Right atrium auricular region (tissue), 2 donors: ENCODE results near the gene FAM162A. TPM values are rescaled to one million over a fixed set of nuclear protein-coding genes. Genes with fewer than 3 reads are reported as not detected.
"Not testable (repeated sequence)": the region's sequence is repeated elsewhere in the genome, so short reads cannot be mapped to it uniquely, and the experiment has no call there.

Experiments used
- DNase-seq: peaks from one replicate; pipeline ENCODE4 v3.0.0-alpha.2; 2019; ENCODE audit warnings: low spot score
- H3K27ac ChIP-seq, 2 donors: fragments of 200-600 bp; sonication (generic); 1 replicate in 1 of 2; 2 replicates in 1 of 2; pipeline ENCODE4 v1.5.1; 2016 to 2019
- H3K27me3 ChIP-seq, 2 donors: fragments of 200-600 bp; sonication (generic); one replicate each; pipeline versions ENCODE4 v1.5.1 to v1.6.0; 2017 to 2019
- H3K36me3 ChIP-seq: fragments of 200-600 bp; sonication (generic); one replicate; pipeline ENCODE4 v1.5.1; 2016
- H3K4me1 ChIP-seq, 2 donors: fragments of 200-600 bp; sonication (generic); one replicate each; pipeline versions ENCODE4 v1.5.1 to v1.6.0; 2017 to 2019
- H3K4me3 ChIP-seq, 2 donors: fragments of 200-600 bp; sonication (generic); 1 replicate in 1 of 2; 2 replicates in 1 of 2; pipeline ENCODE4 v1.5.1; 2017 to 2019; ENCODE audit warnings: mild to moderate bottlenecking in 1 of 2, moderate library complexity in 1 of 2
- H3K9me3 ChIP-seq, 2 donors: fragments of 200-600 bp; sonication (generic); one replicate each; pipeline ENCODE4 v1.5.1; 2019
- total RNA-seq, 2 donors: library from RNA; depleted of rRNA; stranded (reverse); fragments of >200 nt; gene quantifications; one replicate each; pipeline ENCODE4 v1.1.0, GENCODE V29; 2016
- TF ChIP-seq, protein P1 (sequence below), 2 donors: fragments of 200-600 bp; sonication (generic); IDR thresholded peaks; one replicate each; pipeline ENCODE4 v1.5.1; 2019; ENCODE audit warnings: antibody characterized with exemption in 2 of 2

The FAM162A gene
- total RNA-seq, 2 donors from 2014 or later = 55.3 to 88.4 TPM

DNA sequence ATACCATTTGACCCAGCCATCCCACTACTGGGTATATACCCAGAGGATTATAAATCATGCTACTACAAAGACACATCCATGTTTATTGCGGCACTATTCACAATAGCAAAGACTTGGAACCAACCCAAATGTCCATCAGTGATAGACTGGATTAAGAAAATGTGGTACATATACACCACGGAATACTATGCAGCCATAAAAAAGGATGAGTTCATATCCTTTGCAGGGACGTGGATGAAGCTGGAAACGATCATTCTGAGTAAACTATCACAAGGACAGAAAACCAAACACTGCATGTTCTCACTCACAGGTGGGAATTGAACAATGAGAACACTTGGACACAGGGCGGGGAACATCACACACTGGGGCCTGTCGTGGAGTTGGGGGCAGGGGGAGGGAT, 64.2 kb downstream of the FAM162A start:
- H3K9me3 ChIP-seq, H3K4me1 ChIP-seq, H3K4me3 ChIP-seq, H3K27me3 ChIP-seq, DNase-seq, H3K27ac ChIP-seq: not testable (repeated sequence)
- H3K36me3 ChIP-seq = peaks cover 65% of the 10 kb centered on the region

DNA sequence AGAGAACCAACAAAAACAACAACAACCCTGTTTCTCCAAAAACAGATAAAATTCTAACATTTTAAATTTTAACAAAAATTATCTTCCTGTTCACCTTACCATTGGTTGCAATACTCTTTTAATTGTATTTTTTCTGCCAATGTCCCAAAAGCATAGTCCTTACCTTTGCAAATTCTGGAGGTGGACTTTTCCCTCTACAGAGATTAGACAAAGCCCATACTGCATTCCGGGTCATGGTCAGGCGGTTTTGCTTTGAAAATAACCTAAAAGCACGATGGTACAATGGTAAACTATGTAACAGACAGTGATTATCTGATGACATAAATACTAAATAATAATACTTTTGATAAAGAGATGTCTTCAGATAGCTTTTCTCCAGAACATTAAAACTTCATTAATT, 67.4 kb downstream of the FAM162A start:
- Histone ChIP-seq H3K36me3 (peaks cover 53% of the 10 kb centered on the region), H3K4me1 (no peaks in the 10 kb centered on the region), H3K9me3 (no peaks in the 10 kb centered on the region), H3K27ac (no peak overlapping the region), H3K27me3 (no peaks in the 10 kb centered on the region), H3K4me3 (no peak overlapping the region)
- TF ChIP-seq, protein P1, sequence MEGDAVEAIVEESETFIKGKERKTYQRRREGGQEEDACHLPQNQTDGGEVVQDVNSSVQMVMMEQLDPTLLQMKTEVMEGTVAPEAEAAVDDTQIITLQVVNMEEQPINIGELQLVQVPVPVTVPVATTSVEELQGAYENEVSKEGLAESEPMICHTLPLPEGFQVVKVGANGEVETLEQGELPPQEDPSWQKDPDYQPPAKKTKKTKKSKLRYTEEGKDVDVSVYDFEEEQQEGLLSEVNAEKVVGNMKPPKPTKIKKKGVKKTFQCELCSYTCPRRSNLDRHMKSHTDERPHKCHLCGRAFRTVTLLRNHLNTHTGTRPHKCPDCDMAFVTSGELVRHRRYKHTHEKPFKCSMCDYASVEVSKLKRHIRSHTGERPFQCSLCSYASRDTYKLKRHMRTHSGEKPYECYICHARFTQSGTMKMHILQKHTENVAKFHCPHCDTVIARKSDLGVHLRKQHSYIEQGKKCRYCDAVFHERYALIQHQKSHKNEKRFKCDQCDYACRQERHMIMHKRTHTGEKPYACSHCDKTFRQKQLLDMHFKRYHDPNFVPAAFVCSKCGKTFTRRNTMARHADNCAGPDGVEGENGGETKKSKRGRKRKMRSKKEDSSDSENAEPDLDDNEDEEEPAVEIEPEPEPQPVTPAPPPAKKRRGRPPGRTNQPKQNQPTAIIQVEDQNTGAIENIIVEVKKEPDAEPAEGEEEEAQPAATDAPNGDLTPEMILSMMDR (IDR thresholded peaks at IDR 0.05) = no peak
- DNase-seq = no peak

DNA sequence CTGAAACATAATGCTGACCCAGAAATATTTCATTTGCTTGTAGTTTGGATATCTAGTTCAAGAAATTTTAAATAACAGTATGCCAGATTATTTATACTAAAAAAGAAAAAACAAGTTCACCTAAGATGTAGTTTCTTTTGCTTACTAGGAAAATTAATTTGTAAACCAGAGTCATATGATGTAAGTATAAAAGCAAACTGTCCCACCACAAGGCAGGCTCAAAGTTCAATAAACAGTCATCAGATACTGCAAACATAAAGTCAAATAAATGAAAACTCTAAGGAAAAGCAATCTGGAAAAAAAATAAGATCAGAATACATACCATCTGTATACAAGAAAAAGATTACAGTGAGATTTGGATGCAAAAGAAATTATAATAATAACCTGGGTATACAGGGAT, 72.1 kb downstream of the FAM162A start:
- no peak for DNase-seq
- H3K4me1 ChIP-seq = no peaks in the 10 kb centered on the region
- no peak overlapping the region for H3K4me3 ChIP-seq
- no peak overlapping the region for H3K27ac ChIP-seq
- H3K9me3 ChIP-seq = no peaks in the 10 kb centered on the region
- peaks cover 61% of the 10 kb centered on the region for H3K36me3 ChIP-seq
- H3K27me3 ChIP-seq = no peaks in the 10 kb centered on the region
- TF ChIP-seq, protein P1 (IDR thresholded peaks at IDR 0.05) = no peak

DNA sequence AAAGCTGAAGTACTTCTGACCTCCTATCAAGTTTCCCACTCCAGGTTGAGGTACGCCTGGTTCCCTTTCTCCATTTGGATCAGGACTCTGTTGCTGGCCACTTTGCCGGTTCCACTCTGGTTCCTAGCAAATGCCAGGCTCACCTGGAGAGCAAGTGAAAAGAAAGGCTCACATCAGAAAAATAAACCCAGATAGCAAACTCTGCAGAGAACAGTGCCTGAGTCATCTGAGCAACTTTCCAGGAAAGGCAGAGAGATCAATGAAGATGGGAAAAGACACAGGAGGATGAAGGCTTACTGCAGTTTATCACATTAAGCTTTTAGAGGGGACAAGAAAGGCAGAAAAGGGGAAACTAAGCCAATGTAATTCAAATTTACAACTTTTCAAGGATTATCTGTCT, 73.7 kb downstream of the FAM162A start:
- Histone ChIP-seq H3K27ac (no peak overlapping the region), H3K4me3 (no peak overlapping the region), H3K4me1 (no peaks in the 10 kb centered on the region), H3K9me3 (no peaks in the 10 kb centered on the region), H3K36me3 (peaks cover 56% of the 10 kb centered on the region), H3K27me3 (no peaks in the 10 kb centered on the region)
- TF ChIP-seq, protein P1 (IDR thresholded peaks at IDR 0.05) = no peak
- no peak for DNase-seq

DNA sequence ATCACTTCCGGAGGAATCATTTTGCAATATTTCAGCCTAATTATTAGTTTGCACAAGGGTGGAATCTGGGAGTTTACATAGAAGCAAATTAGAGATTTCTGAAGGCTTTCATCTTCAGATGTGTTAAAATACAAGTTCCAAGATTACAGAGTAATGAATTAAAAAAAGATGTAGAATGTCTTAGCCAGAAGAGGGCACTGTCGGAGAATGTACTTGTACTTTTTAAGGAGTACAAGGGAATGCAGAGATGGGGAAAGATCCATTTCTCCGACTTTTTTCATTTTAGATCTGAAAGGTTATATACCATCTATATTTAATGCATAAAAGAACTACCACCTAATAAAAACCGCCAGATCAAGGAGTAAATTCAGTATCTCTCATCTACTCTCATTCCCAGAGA, 75.0 kb downstream of the FAM162A start:
- H3K36me3 ChIP-seq = peaks cover 54% of the 10 kb centered on the region
- TF ChIP-seq, protein P1 (IDR thresholded peaks at IDR 0.05) = peak in 1 of 2 donors; percentile 47

DNA sequence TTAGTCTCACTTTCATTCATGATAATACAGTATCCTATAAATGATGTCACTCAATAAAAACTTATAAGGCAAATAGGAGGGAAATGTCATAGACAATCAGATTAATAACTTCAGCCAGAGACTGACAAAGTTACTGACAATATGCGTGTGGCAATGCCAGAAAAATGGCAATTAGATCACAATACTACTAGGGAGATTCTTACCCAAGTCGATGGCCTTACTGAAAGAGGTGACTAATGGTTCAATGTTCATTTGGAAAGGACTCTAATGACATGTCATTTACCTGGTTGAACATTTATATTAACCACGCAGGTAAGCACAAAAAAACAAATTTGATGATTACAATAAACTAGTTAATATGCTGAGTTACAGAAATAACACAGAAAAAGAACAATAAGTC, 77.8 kb downstream of the FAM162A start:
- no peaks in the 10 kb centered on the region for H3K27me3 ChIP-seq
- DNase-seq = no peak
- peaks cover 47% of the 10 kb centered on the region for H3K36me3 ChIP-seq
- H3K27ac ChIP-seq = no peak overlapping the region
- H3K4me1 ChIP-seq = no peaks in the 10 kb centered on the region
- no peaks in the 10 kb centered on the region for H3K9me3 ChIP-seq
- H3K4me3 ChIP-seq = no peak overlapping the region
- TF ChIP-seq, protein P1 (IDR thresholded peaks at IDR 0.05) = no peak

More for the DNA sequence above, 75.0 kb downstream of the FAM162A start:
- no peaks in the 10 kb centered on the region for H3K4me1 ChIP-seq
- no peak overlapping the region for H3K27ac ChIP-seq
- H3K9me3 ChIP-seq = no peaks in the 10 kb centered on the region
- no peak for DNase-seq
- no peaks in the 10 kb centered on the region for H3K27me3 ChIP-seq
- H3K4me3 ChIP-seq = no peak overlapping the region

Other genes with a start within 250 kb of the FAM162A start
- not detected for gene CASR, start 200.5 kb upstream of the FAM162A start, total RNA-seq
- gene CSTA, start 58.9 kb upstream of the FAM162A start, total RNA-seq = 1 to 10 TPM; 1.1 to 2.6 TPM
- 10 to 100 TPM; 15.5 to 19.5 TPM for gene MIX23, start 951 bp upstream of the FAM162A start, total RNA-seq
- 1 to 10 TPM; 1.6 to 2.7 TPM for gene WDR5B, start 31.9 kb downstream of the FAM162A start, total RNA-seq
- gene KPNA1, start 130.8 kb downstream of the FAM162A start, total RNA-seq = 10 to 100 TPM; 33.3 to 40.0 TPM
- 10 to 100 TPM in 1 of 2 donors, 1 to 10 TPM in 1; 9.2 to 14.5 TPM for gene PARP9, start 180.1 kb downstream of the FAM162A start, total RNA-seq
- gene DTX3L, start 180.2 kb downstream of the FAM162A start, total RNA-seq = 10 to 100 TPM in 1 of 2 donors, 1 to 10 TPM in 1; 8.6 to 12.1 TPM
- 1 to 10 TPM; 1.1 to 1.7 TPM for gene PARP15, start 193.5 kb downstream of the FAM162A start, total RNA-seq